ENCODE data around the gene MNX1. TPM values are rescaled to one million over a fixed set of nuclear protein-coding genes. Genes with fewer than 3 reads are reported as not detected.

The MNX1 gene
- total and polyA plus RNA-seq, 4 donors = 0.08 TPM; not detected in 3

GRCh38 chr7:157016352-157017041 is 6.0 kb upstream of the MNX1 start:
- no peak overlapping the region for H3K27ac ChIP-seq (ENCODE audit: low read depth in 1 of 2, low read length in 2 of 2)
- no peak overlapping the region for H3K4me3 ChIP-seq (ENCODE audit: low read depth in 1 of 3, low read length in 3 of 3)
- H3K4me1 ChIP-seq (ENCODE audit: control insufficient read depth in 4 of 4, insufficient read depth in 4 of 4, low read length in 3 of 4) = peaks cover 0 to 22% (median 12%) of the 10 kb centered on the region in 4 donors
- no peak for DNase-seq (ENCODE audit: low spot score)
- peaks cover 15 to 42% (median 26%) of the 10 kb centered on the region in 4 donors for H3K27me3 ChIP-seq (ENCODE audit: control insufficient read depth in 4 of 4, insufficient read depth in 4 of 4, low read length in 3 of 4)
- no peak overlapping the region for H3K9ac ChIP-seq (ENCODE audit: low read depth in 1 of 2, low read length in 2 of 2)
- 12% methylated on average over 16 of the region's 16 CpGs for WGBS
- TF ChIP-seq YY1 (IDR thresholded peaks at IDR 0.05) (no peak), HNF4G (IDR thresholded peaks at IDR 0.05) (no peak), ZBTB33 (IDR thresholded peaks at IDR 0.05) (no peak), FOXA1 (IDR thresholded peaks at IDR 0.05) (no peak), HNF4A (conservative IDR thresholded peaks at IDR 0.05) (no peak)
- H3K9me3 ChIP-seq (ENCODE audit: control insufficient read depth in 4 of 4, low read length in 3 of 4) = peaks cover 0 to 2% (median 0%) of the 10 kb centered on the region in 4 donors
- no peaks in the 10 kb centered on the region for H3K36me3 ChIP-seq (ENCODE audit: control insufficient read depth in 4 of 4, insufficient read depth in 3 of 4, low read depth in 1 of 4, low read length in 3 of 4)

- Histone ChIP-seq H3K9ac (ENCODE audit: low read depth in 1 of 2, low read length in 2 of 2) (no peak overlapping the region), H3K4me3 (ENCODE audit: low read depth in 1 of 3, low read length in 3 of 3) (no peak overlapping the region), H3K27me3 (ENCODE audit: control insufficient read depth in 4 of 4, insufficient read depth in 4 of 4, low read length in 3 of 4) (peaks cover 15 to 42% (median 26%) of the 10 kb centered on the region in 4 donors), H3K9me3 (ENCODE audit: control insufficient read depth in 4 of 4, low read length in 3 of 4) (peaks cover 0 to 2% (median 0%) of the 10 kb centered on the region in 4 donors), H3K36me3 (ENCODE audit: control insufficient read depth in 4 of 4, insufficient read depth in 3 of 4, low read depth in 1 of 4, low read length in 3 of 4) (no peaks in the 10 kb centered on the region), H3K27ac (ENCODE audit: low read depth in 1 of 2, low read length in 2 of 2) (no peak overlapping the region), H3K4me1 (ENCODE audit: control insufficient read depth in 4 of 4, insufficient read depth in 4 of 4, low read length in 3 of 4) (peaks cover 0 to 22% (median 9%) of the 10 kb centered on the region in 4 donors)
- TF ChIP-seq JUND (IDR thresholded peaks at IDR 0.05) = no peak
- no peak for TF ChIP-seq MAX (IDR thresholded peaks at IDR 0.05)
- TF ChIP-seq REST (IDR thresholded peaks at IDR 0.05) = no peak
- TF ChIP-seq SP1 (IDR thresholded peaks at IDR 0.05) = no peak
- no peak for TF ChIP-seq YY1 (IDR thresholded peaks at IDR 0.05)
- TF ChIP-seq NR2F2 (IDR thresholded peaks at IDR 0.05) = no peak
- no peak for TF ChIP-seq RXRA (IDR thresholded peaks at IDR 0.05)
- no peak for TF ChIP-seq RAD21 (IDR thresholded peaks at IDR 0.05)
- TF ChIP-seq EGR1 (IDR thresholded peaks at IDR 0.05; ENCODE audit: low read depth in 2 of 2) = no peak
- TF ChIP-seq GABPA (IDR thresholded peaks at IDR 0.05 in 1 of 2, conservative IDR thresholded peaks at IDR 0.05 in 1 of 2) = no peak
- no peak for TF ChIP-seq TAF1 (conservative IDR thresholded peaks at IDR 0.05)
- no peak for TF ChIP-seq HNF4G (IDR thresholded peaks at IDR 0.05)
- TF ChIP-seq ZBTB33 (IDR thresholded peaks at IDR 0.05) = no peak
- DNase-seq (ENCODE audit: low spot score) = no peak
- WGBS = 13% methylated on average over 11 of the region's 11 CpGs
Measured at GRCh38 chr7:157016024-157016351, 5.5 kb upstream of the MNX1 start.

Measured in liver (tissue), 9 donors.